ENCODE measurements around the gene DNAJB6.

The DNAJB6 gene

GRCh38 chr7:157442456-157442855 is 105.7 kb downstream of the DNAJB6 start:
- DNase-seq (ENCODE audit: low read depth) = no peak
- in situ Hi-C loops (cut with HindIII; ENCODE audit: low sequenced_read_pairs) = no loop called here
- H3K4me3 ChIP-seq (ENCODE audit: low read depth, low read length) = no peak overlapping the region
- TF ChIP-seq CTCF (IDR thresholded peaks at IDR 0.05; ENCODE audit: low read depth, low read length, missing control alignments) = no peak

GRCh38 chr7:157442993-157443831 is 106.4 kb downstream of the DNAJB6 start:
- TF ChIP-seq CTCF (IDR thresholded peaks at IDR 0.05; ENCODE audit: low read depth, low read length, missing control alignments) = no peak
- no peak overlapping the region for H3K4me3 ChIP-seq (ENCODE audit: low read depth, low read length)
- in situ Hi-C loops (cut with HindIII; ENCODE audit: low sequenced_read_pairs) = no loop called here
- no peak for DNase-seq (ENCODE audit: low read depth)

GRCh38 chr7:157444011-157444842 is 107.4 kb downstream of the DNAJB6 start:
- no peak for DNase-seq (ENCODE audit: low read depth)
- TF ChIP-seq CTCF (IDR thresholded peaks at IDR 0.05; ENCODE audit: low read depth, low read length, missing control alignments) = no peak
- in situ Hi-C loops (cut with HindIII; ENCODE audit: low sequenced_read_pairs) = no loop called here
- no peak overlapping the region for H3K4me3 ChIP-seq (ENCODE audit: low read depth, low read length)

GRCh38 chr7:157444843-157445135 is 108.0 kb downstream of the DNAJB6 start:
- TF ChIP-seq CTCF (IDR thresholded peaks at IDR 0.05; ENCODE audit: low read depth, low read length, missing control alignments) = no peak
- in situ Hi-C loops (cut with HindIII; ENCODE audit: low sequenced_read_pairs) = no loop called here
- H3K4me3 ChIP-seq (ENCODE audit: low read depth, low read length) = no peak overlapping the region
- no peak for DNase-seq (ENCODE audit: low read depth)

- no peak overlapping the region for H3K4me3 ChIP-seq (ENCODE audit: low read depth, low read length)
- no peak for DNase-seq (ENCODE audit: low read depth)
- in situ Hi-C loops (cut with HindIII; ENCODE audit: low sequenced_read_pairs) = no loop called here
- TF ChIP-seq CTCF (IDR thresholded peaks at IDR 0.05; ENCODE audit: low read depth, low read length, missing control alignments) = no peak
Measured at GRCh38 chr7:157445246-157445955, 108.6 kb downstream of the DNAJB6 start.

- TF ChIP-seq CTCF (IDR thresholded peaks at IDR 0.05; ENCODE audit: low read depth, low read length, missing control alignments) = no peak
- no peak overlapping the region for H3K4me3 ChIP-seq (ENCODE audit: low read depth, low read length)
- in situ Hi-C loops (cut with HindIII; ENCODE audit: low sequenced_read_pairs) = no loop called here
Measured at GRCh38 chr7:157445956-157446295, 109.1 kb downstream of the DNAJB6 start.

More at GRCh38 chr7:157445956-157446295, 109.1 kb downstream of the DNAJB6 start:
- no peak for DNase-seq (ENCODE audit: low read depth)
